ENCODE measurements around the gene GINS2. TPM values are rescaled to one million over a fixed set of nuclear protein-coding genes. Genes with fewer than 3 reads are reported as not detected.
A peak's percentile ranks its signal among the peaks of the same experiment; 100 is the strongest.

GINS2 gene
- total RNA-seq, 3 donors from 2014 or later, result 1.2 to 11.8 (median 5.4) TPM

DNA sequence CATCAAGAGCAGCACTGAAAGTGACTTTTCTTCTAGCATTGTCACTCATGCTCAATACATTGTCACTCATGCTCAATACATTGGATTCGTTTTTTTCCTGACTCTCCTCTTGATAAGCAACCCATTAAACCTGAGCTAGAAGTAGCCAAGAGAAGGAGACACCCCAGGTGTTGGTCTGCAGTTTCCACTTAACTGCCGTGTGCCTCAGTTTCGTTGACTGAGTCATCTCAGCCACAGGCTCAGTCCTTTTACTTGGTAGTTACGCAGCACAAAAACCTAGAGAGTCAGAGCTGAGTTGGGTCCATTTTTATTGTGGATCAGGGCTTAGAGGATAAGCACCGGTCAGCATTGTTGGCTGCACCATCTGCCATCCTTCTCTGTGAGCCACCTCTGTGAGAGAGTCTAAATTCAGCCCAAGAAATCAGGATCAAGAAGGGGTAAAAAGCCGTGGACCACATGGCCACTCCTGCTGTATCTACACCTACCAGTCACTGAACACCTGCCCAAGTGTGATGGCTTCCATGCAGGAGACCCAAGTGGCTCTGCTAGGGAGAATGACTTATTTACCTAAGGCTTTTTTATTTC is 11.3 kb downstream of the GINS2 start:
- DNase-seq (peak in 1 of 3 donors; percentile 3), ATAC-seq (no peak)
- intact Hi-C loops (cut with DNase I, micrococcal nuclease), result no loop called here
- H3K9me3 ChIP-seq, result no peaks in the 10 kb centered on the region
- H3K4me1 ChIP-seq (ENCODE audit: low read depth), result peaks cover 26% of the 10 kb centered on the region
- H3K36me3 ChIP-seq (ENCODE audit: low read depth), result no peaks in the 10 kb centered on the region
- TF ChIP-seq, protein P1, sequence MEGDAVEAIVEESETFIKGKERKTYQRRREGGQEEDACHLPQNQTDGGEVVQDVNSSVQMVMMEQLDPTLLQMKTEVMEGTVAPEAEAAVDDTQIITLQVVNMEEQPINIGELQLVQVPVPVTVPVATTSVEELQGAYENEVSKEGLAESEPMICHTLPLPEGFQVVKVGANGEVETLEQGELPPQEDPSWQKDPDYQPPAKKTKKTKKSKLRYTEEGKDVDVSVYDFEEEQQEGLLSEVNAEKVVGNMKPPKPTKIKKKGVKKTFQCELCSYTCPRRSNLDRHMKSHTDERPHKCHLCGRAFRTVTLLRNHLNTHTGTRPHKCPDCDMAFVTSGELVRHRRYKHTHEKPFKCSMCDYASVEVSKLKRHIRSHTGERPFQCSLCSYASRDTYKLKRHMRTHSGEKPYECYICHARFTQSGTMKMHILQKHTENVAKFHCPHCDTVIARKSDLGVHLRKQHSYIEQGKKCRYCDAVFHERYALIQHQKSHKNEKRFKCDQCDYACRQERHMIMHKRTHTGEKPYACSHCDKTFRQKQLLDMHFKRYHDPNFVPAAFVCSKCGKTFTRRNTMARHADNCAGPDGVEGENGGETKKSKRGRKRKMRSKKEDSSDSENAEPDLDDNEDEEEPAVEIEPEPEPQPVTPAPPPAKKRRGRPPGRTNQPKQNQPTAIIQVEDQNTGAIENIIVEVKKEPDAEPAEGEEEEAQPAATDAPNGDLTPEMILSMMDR (IDR thresholded peaks at IDR 0.05), result no peak
- no peak overlapping the region for H3K4me3 ChIP-seq

DNA sequence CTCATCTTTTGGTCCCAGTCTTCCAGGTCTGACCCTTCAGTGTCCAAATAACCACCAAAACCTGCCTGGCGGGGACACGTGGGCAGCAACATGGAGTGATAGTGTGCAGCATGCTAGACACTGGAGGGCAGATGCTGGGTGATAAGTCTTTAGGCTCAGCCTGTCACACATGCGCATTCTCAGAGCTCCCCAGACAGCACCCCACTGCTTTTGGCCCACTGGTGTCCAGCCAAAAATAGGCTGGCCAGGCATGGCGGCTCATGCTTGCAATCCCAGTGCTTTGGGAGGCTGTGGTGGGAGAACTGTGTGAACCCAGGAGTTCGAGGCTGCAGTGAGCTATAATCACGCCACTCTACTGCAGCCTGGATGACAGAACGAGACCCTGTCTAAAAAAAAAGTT is 12.3 kb downstream of the GINS2 start:
- Histone ChIP-seq H3K9me3 (no peaks in the 10 kb centered on the region), H3K4me1 (ENCODE audit: low read depth) (peaks cover 28% of the 10 kb centered on the region), H3K4me3 (no peak overlapping the region), H3K36me3 (ENCODE audit: low read depth) (peaks cover 4% of the 10 kb centered on the region)
- peak in 1 of 3 donors; percentile 22 for DNase-seq
- intact Hi-C loops (cut with DNase I, micrococcal nuclease), result no loop called here
- no peak for ATAC-seq
- TF ChIP-seq, protein P1 (IDR thresholded peaks at IDR 0.05), result no peak

DNA sequence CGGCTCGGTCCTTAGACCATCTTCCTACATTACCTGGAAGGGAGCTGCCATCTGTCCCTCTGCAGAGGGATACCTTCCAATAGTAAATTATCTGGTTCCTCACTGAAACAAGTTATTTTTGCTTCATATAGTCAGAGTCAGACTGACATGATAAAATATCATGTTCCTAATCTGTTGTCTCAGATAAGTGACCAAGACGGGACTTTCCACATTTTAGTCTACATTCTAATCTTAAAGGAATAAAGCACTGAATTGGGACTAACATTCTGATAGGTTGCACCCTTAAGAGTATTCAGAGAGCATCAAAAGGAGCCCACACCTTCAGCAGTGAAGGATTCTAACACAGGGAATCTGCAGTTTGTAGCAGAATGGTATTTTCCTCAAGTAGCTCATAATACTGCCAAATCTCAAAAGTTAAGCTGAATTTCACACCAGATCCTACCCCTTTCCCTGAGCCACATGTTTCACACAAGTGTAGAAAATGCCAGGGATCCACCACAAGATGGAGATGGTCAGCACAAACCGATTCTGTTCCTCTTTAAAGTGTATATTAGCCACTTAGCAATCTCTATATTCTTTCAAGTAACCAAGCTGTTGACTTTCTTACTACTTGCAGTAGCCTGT is 13.4 kb downstream of the GINS2 start:
- H3K4me3 ChIP-seq, result no peak overlapping the region

DNA sequence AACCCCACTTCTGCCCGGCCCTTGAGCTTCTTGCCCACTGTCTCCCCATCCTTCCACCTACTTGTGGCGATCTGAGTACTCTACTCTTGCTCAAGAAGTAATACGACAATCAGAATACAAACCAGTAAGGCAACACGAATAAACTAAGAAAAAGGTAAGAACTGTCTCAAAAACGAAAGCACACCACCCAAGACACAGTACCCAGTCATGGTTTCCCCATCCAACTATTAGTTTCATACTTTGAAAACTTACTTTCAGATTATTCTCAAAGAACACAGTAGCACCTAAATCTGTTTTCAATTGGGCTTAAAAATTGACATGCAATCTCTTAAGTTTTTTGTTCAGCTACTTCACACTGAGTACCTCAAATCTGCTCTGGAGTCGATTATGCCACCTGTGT is 13.9 kb downstream of the GINS2 start:
- H3K36me3 ChIP-seq (ENCODE audit: low read depth), result peaks cover 9% of the 10 kb centered on the region
- no peak for DNase-seq

More for the DNA sequence above, 13.4 kb downstream of the GINS2 start:
- DNase-seq, result no peak
- no peak for ATAC-seq
- H3K9me3 ChIP-seq, result no peaks in the 10 kb centered on the region
- TF ChIP-seq, protein P1 (IDR thresholded peaks at IDR 0.05), result no peak
- peaks cover 21% of the 10 kb centered on the region for H3K4me1 ChIP-seq (ENCODE audit: low read depth)
- peaks cover 9% of the 10 kb centered on the region for H3K36me3 ChIP-seq (ENCODE audit: low read depth)
- intact Hi-C loops (cut with DNase I, micrococcal nuclease), result no loop called here

DNA sequence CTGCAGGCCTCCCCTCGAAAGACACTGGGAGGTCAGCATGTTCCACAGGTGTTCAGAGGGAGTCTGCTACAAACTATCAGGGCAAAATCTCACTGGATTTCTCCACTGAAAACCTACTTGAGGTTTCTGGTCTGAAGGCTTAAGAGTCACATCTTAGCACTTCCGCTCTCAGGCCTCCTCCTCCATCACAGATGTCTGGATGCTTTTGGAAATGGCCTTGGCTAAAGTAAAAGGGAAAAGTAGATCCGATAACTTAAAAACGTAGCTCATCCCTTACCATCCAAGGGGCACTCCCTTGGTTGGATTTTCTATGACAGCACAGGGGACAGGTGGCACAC is 14.4 kb downstream of the GINS2 start:
- DNase-seq (no peak), ATAC-seq (no peak)
- TF ChIP-seq, protein P1 (IDR thresholded peaks at IDR 0.05), result no peak
- Histone ChIP-seq H3K4me3 (no peak overlapping the region), H3K9me3 (no peaks in the 10 kb centered on the region), H3K36me3 (ENCODE audit: low read depth) (peaks cover 9% of the 10 kb centered on the region), H3K4me1 (ENCODE audit: low read depth) (peaks cover 21% of the 10 kb centered on the region)
- intact Hi-C loops (cut with DNase I, micrococcal nuclease), result no loop called here

More for the DNA sequence above, 13.9 kb downstream of the GINS2 start:
- Histone ChIP-seq H3K4me3 (no peak overlapping the region), H3K9me3 (no peaks in the 10 kb centered on the region), H3K4me1 (ENCODE audit: low read depth) (peaks cover 21% of the 10 kb centered on the region)
- ATAC-seq, result no peak
- TF ChIP-seq, protein P1 (IDR thresholded peaks at IDR 0.05), result no peak
- intact Hi-C loops (cut with DNase I, micrococcal nuclease), result no loop called here

All from mucosa of descending colon (tissue), 3 donors.